WI38 (cell line): ENCODE results near the gene PDIA4.

Source experiments
- H3K4me3 ChIP-seq: 2 replicates; pipeline ENCODE4 v1.5.1; 2011; ENCODE audit warnings: low read depth, mild to moderate bottlenecking, control low read depth, low read length
- TF ChIP-seq, protein P1 (sequence below): IDR thresholded peaks from 2 replicates; pipeline ENCODE4 v1.5.1; 2012; ENCODE audit warnings: low read depth, mild to moderate bottlenecking, control low read depth, low read length

The PDIA4 gene, protein sequence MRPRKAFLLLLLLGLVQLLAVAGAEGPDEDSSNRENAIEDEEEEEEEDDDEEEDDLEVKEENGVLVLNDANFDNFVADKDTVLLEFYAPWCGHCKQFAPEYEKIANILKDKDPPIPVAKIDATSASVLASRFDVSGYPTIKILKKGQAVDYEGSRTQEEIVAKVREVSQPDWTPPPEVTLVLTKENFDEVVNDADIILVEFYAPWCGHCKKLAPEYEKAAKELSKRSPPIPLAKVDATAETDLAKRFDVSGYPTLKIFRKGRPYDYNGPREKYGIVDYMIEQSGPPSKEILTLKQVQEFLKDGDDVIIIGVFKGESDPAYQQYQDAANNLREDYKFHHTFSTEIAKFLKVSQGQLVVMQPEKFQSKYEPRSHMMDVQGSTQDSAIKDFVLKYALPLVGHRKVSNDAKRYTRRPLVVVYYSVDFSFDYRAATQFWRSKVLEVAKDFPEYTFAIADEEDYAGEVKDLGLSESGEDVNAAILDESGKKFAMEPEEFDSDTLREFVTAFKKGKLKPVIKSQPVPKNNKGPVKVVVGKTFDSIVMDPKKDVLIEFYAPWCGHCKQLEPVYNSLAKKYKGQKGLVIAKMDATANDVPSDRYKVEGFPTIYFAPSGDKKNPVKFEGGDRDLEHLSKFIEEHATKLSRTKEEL

DNA sequence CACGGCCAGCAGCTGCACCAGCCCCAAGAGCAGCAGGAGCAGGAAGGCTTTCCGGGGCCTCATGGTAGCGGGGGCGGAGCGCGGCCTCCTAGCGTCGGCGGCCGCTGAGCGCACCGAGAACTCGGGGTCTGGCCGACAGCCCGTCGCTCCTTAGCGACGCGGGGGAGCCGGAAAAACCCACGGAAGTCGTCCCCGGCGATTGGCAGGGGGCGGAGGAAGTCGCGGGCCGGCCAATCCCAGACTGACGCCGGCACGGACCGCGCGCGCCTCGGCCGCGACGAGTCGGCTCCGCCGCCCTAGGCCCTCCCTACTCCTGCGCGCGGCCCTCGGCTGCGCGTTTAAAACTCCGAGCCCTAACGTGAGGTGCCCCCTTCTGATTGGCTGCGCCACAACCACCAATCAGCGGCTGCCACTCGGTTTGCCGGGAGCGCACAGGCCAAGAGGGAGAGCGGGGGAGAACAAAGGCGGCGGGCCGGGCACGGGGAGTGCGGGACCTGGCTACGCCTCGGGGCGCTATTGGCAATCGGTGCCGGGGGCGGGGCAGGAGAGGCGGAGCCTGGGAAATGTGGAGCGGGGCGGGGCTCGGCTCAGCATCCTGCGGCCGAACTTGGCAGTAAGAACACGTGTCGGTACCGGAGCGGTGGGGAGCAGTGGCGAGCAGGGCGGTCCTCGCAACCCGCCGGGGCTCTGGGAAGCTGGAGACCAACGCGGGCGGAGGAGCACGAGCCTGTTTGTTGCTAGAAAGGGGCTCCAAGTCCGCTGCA is at the start of gene PDIA4:
Gene PDIA4, minus strand, starts transcription at position 160 of the 764 bp plus-strand sequence. Its CDS starts 97 bp downstream, at position 63.
- H3K4me3 ChIP-seq = peak within 1 kb of the TSS; percentile 87
- TF ChIP-seq, protein P1, sequence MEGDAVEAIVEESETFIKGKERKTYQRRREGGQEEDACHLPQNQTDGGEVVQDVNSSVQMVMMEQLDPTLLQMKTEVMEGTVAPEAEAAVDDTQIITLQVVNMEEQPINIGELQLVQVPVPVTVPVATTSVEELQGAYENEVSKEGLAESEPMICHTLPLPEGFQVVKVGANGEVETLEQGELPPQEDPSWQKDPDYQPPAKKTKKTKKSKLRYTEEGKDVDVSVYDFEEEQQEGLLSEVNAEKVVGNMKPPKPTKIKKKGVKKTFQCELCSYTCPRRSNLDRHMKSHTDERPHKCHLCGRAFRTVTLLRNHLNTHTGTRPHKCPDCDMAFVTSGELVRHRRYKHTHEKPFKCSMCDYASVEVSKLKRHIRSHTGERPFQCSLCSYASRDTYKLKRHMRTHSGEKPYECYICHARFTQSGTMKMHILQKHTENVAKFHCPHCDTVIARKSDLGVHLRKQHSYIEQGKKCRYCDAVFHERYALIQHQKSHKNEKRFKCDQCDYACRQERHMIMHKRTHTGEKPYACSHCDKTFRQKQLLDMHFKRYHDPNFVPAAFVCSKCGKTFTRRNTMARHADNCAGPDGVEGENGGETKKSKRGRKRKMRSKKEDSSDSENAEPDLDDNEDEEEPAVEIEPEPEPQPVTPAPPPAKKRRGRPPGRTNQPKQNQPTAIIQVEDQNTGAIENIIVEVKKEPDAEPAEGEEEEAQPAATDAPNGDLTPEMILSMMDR = no peak

DNA sequence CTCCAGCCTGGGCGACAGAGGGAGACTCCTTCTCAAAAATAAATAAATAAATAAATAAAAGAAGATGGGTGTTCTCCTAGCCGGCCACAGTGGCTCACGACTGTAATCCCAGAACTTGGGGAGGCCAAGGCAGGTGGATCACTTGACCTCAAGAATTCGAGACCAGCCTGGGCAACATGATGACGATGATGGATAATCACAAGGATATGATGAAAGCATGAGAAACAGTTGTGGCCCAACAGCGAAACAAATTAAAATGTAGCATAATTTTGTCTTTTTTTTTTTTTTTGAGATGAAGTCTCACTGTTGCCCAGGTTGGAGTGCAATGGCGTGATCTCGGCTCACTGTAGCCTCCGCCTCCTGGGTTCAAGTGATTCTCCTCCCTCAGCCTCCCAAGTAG is 49.3 kb upstream of the PDIA4 start:
- TF ChIP-seq, protein P1 = no peak
- no peak overlapping the region for H3K4me3 ChIP-seq

DNA sequence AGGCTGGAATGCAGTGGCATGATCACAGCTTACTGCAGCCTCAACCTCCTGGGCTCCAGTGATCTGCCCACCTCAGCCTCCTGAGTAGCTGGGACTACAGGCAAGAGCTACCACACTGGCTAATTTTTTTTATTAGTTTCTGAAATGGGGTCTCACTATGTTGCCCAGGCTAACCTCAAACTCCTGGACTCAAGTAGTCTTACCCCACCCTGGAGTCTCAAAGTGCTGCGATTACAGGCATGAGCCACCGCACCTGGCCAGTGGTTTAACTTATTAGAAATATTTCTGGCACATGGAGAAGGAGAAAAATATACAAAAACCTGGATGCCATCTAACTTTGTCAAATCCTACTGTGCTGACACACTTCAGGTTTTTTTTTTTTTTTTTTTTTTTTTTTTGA is 47.0 kb upstream of the PDIA4 start:
- TF ChIP-seq, protein P1 = no peak
- H3K4me3 ChIP-seq = no peak overlapping the region

DNA sequence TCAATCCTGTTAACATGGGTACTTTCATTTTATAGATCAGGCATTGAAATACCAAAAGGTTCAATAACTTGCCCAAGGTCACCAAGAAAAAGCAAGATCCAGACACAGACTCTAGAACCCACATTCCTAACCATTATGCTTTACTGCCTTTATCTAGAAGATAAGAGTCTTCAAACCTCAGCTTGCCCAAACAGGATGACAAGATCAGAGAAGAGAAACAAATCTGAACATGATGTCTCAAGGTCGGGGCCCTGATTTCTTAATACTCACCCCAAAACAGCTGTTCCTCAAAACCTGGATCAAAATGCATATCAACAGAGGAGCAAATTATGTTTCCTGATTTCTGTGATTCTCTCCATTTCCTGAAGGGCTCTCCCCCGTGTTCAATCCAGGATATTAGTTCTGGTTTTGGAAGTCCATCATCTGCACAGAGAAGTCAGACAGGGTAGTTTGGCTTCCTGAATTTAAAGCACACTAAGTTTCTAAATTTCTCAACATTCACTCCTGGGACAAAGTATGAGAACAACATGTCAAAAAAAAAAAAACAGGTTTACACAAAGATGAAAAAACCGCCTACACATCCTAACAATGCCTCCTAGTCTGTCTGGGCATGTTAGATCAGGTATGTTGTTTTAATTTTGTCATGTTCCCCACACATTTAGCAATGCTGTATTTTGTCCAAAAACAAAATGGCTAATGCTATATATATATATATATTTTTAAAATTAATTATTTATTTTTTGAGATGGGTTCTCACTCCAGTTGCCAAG is 46.0 kb upstream of the PDIA4 start:
- TF ChIP-seq, protein P1 = no peak

DNA sequence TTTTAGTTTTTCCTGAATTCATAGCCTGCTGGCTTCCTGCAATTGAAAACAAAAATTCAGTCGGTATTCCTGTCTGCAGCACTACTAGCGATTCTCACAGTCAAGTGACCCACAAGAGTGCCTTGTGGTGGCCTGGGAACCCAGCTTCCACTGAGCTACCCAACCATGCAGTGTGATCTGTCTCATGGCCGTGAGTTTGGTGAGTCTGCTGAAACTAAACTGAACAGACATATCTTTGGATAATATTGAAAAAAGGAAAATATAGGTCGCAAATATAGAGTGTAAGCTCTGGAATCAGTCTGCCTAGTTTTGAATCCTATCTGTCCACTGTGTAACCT is 44.1 kb upstream of the PDIA4 start:
- no peak overlapping the region for H3K4me3 ChIP-seq
- TF ChIP-seq, protein P1 = no peak

More for the DNA sequence above, 46.0 kb upstream of the PDIA4 start:
- no peak overlapping the region for H3K4me3 ChIP-seq

DNA sequence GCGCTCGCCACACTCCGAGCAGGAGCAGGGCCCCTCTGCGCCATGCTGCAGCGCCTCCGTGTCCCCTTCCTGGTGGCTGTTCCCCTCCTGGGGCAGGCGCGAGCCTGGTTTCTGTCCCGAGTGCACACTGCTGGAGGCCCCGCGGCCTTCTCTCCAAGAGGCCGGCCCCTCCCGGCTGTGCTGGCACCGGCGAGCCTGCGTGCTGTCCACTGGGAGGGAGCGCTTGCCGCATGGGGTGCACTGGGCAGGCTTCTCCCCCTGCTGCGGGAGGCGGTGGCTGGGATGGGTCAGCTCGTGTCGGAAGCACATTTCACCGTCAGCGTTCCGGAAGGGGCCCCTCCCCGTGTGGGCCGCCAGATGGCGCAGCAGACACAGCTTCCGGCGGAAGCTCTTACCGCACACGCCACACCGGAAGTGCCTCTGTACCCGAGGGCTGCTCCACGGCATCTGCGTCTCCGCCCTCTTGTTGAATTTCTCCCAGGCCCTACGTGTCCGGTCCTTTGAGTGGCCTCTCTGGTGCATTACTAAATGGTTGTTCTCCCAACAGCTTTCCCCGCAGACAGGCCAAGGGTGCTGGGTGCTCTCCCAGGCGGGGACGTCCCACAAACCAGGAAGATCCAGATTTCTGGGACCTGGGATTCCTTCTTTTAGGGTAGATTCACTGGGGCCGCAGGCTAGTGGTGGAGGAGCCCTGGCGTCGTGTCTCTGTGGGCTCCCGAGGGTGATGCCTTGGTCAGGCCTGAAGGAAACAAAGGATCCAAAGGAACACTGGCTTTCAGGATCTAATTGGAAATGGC is 43.5 kb upstream of the PDIA4 start:
- TF ChIP-seq, protein P1 = no peak
- H3K4me3 ChIP-seq = no peak overlapping the region
